Esophagus muscularis mucosa (tissue), 4 donors: ENCODE measurements around the gene RBM14.
A peak's percentile ranks its signal among the peaks of the same experiment; 100 is the strongest.

Source experiments
- EP300 ChIP-seq: sonication (generic); formaldehyde crosslinking; IDR thresholded peaks from one replicate; pipeline ENCODE4 v1.6.1; 2017; ENCODE audit warnings: antibody characterized with exemption
- POLR2A ChIP-seq: fragments of 450-650 bp; IDR thresholded peaks from one replicate; pipeline ENCODE4 v1.6.1; 2017; ENCODE audit warnings: antibody characterized with exemption, moderate library complexity, mild to moderate bottlenecking, low read depth
- POLR2AphosphoS5 ChIP-seq, 2 donors: sonication (generic); formaldehyde crosslinking; IDR thresholded peaks; one replicate each; pipeline ENCODE4 v1.6.1; 2017; ENCODE audit warnings: antibody characterized with exemption in 2 of 2
- TF ChIP-seq, protein P1 (sequence below), 3 experiments: fragments of 200-600 bp in 2 of 3; fragments of 450-650 bp in 1 of 3; sonication (generic) in 2 of 3; IDR thresholded peaks; one replicate each; pipeline ENCODE4 v1.5.1; 2017 to 2019; ENCODE audit warnings: antibody characterized with exemption in 3 of 3, mild to moderate bottlenecking in 2 of 3, moderate library complexity in 1 of 3

DNA sequence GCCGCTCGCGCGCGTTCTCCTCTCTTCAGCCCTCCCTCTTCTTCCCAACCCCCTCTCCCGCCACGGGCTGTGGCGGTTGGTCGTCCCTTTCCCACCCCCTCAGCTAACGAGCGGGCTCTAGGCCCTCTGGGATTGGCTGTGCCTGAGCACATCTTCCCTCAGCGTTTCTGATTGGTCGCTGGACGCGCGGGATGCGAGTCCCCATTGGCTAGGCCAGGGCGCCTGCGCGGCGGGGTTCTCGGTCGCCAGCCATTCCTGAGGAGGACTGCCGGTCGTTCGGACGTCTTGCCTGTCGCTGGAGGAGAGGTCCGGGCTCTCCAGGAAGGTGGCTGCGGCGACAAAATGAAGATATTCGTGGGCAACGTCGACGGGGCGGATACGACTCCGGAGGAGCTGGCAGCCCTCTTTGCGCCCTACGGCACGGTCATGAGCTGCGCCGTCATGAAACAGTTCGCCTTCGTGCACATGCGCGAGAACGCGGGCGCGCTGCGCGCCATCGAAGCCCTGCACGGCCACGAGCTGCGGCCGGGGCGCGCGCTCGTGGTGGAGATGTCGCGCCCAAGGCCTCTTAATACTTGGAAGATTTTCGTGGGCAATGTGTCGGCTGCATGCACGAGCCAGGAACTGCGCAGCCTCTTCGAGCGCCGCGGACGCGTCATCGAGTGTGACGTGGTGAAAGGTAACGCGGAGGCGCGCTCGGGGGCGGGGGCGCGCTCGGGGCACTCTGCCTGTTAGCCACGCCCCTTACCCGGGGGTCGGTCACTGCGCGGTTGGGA is at the start of gene RBM14:
- TF ChIP-seq, protein P1, sequence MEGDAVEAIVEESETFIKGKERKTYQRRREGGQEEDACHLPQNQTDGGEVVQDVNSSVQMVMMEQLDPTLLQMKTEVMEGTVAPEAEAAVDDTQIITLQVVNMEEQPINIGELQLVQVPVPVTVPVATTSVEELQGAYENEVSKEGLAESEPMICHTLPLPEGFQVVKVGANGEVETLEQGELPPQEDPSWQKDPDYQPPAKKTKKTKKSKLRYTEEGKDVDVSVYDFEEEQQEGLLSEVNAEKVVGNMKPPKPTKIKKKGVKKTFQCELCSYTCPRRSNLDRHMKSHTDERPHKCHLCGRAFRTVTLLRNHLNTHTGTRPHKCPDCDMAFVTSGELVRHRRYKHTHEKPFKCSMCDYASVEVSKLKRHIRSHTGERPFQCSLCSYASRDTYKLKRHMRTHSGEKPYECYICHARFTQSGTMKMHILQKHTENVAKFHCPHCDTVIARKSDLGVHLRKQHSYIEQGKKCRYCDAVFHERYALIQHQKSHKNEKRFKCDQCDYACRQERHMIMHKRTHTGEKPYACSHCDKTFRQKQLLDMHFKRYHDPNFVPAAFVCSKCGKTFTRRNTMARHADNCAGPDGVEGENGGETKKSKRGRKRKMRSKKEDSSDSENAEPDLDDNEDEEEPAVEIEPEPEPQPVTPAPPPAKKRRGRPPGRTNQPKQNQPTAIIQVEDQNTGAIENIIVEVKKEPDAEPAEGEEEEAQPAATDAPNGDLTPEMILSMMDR (IDR thresholded peaks at IDR 0.05): no peak
- no peak for TF ChIP-seq EP300
- TF ChIP-seq POLR2AphosphoS5 (IDR thresholded peaks at IDR 0.05): peak; percentile 99 to 100
- TF ChIP-seq POLR2A: peak; percentile 99
